ENCODE measurements around the gene CD177. TPM values are rescaled to one million over a fixed set of nuclear protein-coding genes. Genes with fewer than 3 reads are reported as not detected.

The CD177 gene
- total RNA-seq, 1 experiment from 2014 or later = 0.05 TPM

Other genes starting within 250 kb of the CD177 start
- gene PSG5, start 167.2 kb upstream of the CD177 start, total RNA-seq (2014; rRNA removed; shearing (Covaris generic)) = 0.82 TPM in 1 of 2 replicates, not detected in the other
- not detected in 2 replicates for gene PSG4, start 148.0 kb upstream of the CD177 start, total RNA-seq (2014; rRNA removed; shearing (Covaris generic))
- 0.13 TPM in 1 of 2 replicates, not detected in the other for gene PSG9, start 84.2 kb upstream of the CD177 start, total RNA-seq (2014; rRNA removed; shearing (Covaris generic))
- not detected in 2 replicates for gene TEX101, start 61.2 kb downstream of the CD177 start, total RNA-seq (2014; rRNA removed; shearing (Covaris generic))
- 0.13 TPM in 1 of 2 replicates, not detected in the other for gene LYPD3, start 111.9 kb downstream of the CD177 start, total RNA-seq (2014; rRNA removed; shearing (Covaris generic))
- 15.1 and 15.8 TPM in 2 replicates for gene PHLDB3, start 151.1 kb downstream of the CD177 start, total RNA-seq (2014; rRNA removed; shearing (Covaris generic))
- gene ETHE1, start 173.5 kb downstream of the CD177 start, total RNA-seq (2014; rRNA removed; shearing (Covaris generic)) = 23.7 and 30.5 TPM in 2 replicates
- gene ZNF575, start 179.5 kb downstream of the CD177 start, total RNA-seq (2014; rRNA removed; shearing (Covaris generic)) = 0.09 and 0.42 TPM in 2 replicates
- 48.6 and 59.8 TPM in 2 replicates for gene XRCC1, start 221.8 kb downstream of the CD177 start, total RNA-seq (2014; rRNA removed; shearing (Covaris generic))
- gene PINLYP, start 222.1 kb downstream of the CD177 start, total RNA-seq (2014; rRNA removed; shearing (Covaris generic)) = 1.3 TPM in 1 of 2 replicates, not detected in the other
- gene IRGQ, start 242.4 kb downstream of the CD177 start, total RNA-seq (2014; rRNA removed; shearing (Covaris generic)) = 35.1 and 36.2 TPM in 2 replicates
- gene ZNF576, start 242.9 kb downstream of the CD177 start, total RNA-seq (2014; rRNA removed; shearing (Covaris generic)) = 8.8 and 12.6 TPM in 2 replicates